GOT3 (cell line): Measurements from ENCODE around the gene CXorf65.

Experiments used
- DNase-seq: peaks from one replicate; lab custom pipeline; 2025; ENCODE audit warnings: mixed read lengths; lab: John Stamatoyannopoulos, UW

CXorf65 gene

DNA sequence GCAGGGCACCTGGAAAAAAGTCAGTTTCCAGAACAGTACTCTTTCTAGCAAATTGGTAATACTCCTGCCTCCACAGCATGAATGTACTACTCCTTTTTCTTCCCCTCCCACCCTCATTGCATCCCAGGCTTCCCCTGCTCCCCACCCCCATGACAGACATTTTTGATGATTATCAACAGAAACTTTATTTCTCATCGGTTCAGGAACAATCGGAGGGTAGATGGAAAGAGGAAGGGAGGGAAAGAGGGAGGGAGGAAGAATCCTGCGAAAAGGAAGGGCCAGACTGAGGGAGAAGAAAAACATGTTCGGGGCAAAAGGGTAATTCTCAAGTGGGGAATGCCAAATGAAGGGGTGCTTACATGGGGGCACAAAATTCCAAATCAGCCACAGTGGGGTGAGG, 705 bp upstream of the CXorf65 start:
- DNase-seq, result no peak

DNA sequence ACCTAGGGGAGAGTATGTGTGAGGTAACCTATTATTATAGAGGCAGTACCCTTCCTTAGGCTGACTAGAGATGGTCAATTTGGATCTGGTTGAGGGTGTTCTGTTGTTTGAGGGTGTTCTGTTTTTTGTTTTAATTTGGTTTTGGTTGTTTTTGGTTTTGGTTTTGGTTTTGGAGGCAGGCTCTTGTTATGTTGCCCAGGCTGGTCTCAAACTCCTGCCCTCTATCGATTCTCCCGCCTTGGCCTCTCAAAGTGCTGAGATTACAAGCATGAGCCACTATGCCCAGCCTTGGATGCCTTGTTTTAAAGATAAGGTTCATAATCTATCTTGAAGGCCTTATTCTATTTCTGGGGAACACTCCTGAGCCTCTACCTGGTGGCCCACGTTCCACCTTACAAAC, 912 bp downstream of the CXorf65 start:
- no peak for DNase-seq

- no peak for DNase-seq
Measured at GRCh38 chrX:71103110-71103983, 3.2 kb downstream of the CXorf65 start.

- DNase-seq, result no peak
Measured at GRCh38 chrX:71102292-71102691, 4.2 kb downstream of the CXorf65 start.

DNA sequence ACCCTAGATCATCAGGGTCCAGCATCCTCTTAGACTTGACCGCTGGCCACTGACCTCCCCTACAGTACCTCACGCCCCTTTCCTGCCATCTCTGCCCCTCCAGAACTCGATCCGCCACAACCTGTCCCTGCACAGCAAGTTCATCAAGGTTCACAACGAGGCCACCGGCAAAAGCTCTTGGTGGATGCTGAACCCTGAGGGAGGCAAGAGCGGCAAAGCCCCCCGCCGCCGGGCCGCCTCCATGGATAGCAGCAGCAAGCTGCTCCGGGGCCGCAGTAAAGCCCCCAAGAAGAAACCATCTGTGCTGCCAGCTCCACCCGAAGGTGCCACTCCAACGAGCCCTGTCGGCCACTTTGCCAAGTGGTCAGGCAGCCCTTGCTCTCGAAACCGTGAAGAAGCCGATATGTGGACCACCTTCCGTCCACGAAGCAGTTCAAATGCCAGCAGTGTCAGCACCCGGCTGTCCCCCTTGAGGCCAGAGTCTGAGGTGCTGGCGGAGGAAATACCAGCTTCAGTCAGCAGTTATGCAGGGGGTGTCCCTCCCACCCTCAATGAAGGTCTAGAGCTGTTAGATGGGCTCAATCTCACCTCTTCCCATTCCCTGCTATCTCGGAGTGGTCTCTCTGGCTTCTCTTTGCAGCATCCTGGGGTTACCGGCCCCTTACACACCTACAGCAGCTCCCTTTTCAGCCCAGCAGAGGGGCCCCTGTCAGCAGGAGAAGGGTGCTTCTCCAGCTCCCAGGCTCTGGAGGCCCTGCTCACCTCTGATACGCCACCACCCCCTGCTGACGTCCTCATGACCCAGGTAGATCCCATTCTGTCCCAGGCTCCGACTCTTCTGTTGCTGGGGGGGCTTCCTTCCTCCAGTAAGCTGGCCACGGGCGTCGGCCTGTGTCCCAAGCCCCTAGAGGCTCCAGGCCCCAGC, 5.7 kb downstream of the CXorf65 start:
- no peak for DNase-seq

GRCh38 chrX:71099736-71100135, 6.8 kb downstream of the CXorf65 start:
- DNase-seq, result no peak

GRCh38 chrX:71098951-71099506, 7.5 kb downstream of the CXorf65 start:
- no peak for DNase-seq

GRCh38 chrX:71098302-71098701, 8.2 kb downstream of the CXorf65 start:
- DNase-seq, result no peak

DNA sequence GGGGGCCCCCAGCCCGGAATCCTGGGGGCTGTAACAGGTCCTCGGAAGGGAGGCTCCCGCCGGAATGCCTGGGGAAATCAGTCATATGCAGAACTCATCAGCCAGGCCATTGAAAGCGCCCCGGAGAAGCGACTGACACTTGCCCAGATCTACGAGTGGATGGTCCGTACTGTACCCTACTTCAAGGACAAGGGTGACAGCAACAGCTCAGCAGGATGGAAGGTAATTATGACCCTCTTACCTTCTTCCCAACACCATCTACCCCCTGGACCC, 9.8 kb downstream of the CXorf65 start:
- no peak for DNase-seq

DNA sequence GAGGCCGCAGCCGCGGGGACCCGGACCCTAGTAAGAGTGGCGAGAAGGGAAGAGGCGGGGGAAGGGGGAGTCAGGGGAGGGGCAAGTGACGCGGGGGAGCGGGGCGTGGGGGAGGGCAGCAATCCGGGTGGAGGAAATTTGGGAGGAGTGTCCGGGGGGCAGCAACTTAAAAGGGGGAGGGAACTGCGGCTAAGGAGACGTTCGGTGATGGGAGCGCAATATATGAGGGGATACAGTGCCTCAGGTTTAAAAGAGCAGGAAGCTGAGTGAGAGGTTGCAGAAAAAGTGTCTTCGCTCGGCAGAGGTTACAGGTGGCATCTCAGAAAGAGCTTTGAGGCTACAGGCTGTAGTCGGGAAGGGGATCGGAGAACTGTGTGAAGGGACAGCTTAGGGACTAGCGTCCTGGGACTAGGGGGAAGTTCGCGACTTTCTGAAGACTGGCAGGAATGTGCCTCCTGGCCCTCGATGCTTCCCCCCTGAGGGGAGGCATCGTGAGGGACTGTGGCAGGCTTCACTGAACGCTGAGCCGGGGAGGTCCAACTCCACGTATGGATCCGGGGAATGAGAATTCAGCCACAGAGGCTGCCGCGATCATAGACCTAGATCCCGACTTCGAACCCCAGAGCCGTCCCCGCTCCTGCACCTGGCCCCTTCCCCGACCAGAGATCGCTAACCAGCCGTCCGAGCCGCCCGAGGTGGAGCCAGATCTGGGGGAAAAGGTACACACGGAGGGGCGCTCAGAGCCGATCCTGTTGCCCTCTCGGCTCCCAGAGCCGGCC, 10.4 kb downstream of the CXorf65 start:
- no peak for DNase-seq

DNA sequence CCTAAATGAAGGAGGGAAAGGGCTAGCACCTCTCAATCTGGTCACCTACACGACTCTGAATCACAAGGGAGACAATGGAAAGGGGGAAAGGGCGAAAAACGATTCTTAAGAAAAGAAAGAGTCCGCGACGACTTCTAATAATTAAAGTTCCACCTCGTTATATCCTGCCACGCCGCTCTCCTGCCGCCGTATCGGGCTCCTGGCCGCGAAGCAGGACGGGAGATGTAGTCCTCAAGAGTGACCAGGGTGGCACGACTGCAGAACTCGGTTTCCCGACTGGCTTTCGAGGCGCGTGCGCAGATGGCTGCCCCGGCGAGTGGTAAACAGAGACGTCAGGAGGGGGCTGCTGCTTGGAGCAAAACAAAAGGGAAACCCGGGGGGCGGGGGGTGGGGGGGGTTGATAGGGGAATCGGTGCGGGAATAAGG, 11.0 kb downstream of the CXorf65 start, which contains the start of gene FOXO4:
Gene FOXO4 (plus strand): TSS at position 297 of the 426 bp plus-strand sequence. CDS start 678 bp downstream, outside the sequence.
- peak; percentile 16 for DNase-seq

- no peak for DNase-seq
Measured at GRCh38 chrX:71095033-71095432, 11.5 kb downstream of the CXorf65 start.

DNA sequence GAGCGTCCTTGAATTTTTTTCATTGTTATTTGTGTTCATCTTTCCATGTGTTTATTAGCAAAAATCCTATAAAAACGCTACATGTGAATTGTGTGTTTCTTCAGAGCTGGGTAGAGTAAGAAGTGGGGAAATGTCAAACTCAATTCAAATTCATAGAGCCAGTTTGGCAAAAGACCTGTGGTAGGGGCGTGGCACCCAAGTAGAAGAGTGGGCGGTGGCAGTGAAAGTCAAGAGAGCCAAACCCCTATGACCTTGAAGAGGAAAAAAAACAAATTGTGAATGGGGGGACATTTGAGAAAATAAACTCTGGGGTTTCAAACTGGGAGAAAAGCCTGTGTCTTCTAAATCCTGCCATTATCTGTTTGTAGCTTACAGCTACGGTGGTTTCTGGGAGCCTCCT, 15.3 kb downstream of the CXorf65 start:
- no peak for DNase-seq

- DNase-seq, result no peak
Measured at GRCh38 chrX:71085900-71086299, 20.6 kb downstream of the CXorf65 start.

DNA sequence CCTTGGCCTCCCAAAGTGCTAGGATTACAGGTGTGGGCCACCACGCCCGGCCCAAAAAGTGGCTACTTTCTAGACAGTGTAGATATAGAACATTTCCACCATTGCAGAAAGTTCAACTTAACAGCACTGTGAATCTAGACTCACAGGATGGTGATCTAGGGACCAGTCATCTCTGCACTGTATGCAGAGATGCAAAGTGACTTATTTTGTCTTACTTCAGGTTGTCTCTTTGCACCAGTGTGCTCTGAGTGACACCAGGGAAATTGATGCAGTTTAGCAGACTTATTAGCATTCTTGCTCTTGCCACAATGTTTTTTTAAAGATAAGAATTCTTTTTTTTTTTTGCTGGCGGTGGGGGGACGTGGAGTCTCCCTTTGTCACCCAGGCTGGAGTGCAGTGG, 23.7 kb downstream of the CXorf65 start:
- DNase-seq, result no peak

GRCh38 chrX:71082124-71082647, 24.4 kb downstream of the CXorf65 start:
- no peak for DNase-seq

DNA sequence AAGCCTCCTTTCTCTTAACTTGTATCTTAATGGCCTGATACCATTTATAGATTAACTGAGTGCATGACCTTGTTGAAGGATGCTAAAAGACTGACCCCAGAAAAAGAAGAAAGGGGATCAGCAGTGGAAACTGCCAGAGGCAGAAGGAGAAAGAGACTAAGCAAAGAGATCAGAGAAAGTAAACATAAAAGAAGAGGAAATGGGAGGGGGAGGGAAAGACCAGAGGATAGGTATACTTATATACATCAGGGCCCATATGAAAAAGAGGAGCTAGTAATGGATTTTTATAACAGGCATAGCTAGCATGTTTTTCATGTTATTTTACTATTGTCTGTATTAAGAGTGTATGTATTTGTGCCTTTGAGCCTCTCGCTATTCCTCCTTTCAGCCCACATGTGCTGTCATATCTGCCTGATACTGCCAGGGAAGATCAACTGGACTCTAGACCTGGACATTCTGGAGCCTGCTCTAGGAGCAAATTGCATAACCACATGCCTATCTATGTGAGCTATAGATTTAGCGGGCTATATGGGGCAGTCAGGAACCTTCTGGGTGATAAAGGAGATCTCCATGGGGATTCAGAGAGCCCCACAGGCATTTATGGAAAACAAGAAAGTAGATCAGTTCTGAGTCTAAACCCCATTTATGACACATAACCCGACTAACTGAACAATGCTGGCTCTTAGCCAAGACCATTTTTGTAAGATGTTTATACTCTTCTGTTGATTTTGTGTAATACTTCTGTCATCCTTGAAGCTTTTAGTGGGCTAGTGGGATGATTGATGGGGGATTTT, 25.0 kb downstream of the CXorf65 start:
- no peak for DNase-seq

DNA sequence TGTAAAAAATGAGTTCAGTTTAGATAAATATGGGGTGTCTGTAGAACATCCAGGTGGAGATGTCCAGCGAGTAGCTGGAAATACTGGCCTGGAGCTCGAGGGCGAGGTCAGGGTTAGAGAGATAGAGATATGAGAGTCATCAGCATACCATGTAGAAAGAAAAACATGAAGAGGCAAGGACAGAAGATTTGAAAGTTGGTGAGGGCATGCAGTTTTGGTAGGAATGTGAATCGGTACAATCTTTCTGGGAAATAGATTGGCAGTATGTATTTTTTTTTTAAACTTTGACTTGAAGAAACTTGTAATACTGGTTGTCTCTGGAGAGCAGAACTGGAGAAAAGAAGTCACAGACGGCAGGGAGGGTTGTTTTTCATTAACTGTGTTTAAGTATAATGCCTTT, 36.0 kb downstream of the CXorf65 start:
- DNase-seq, result no peak

GRCh38 chrX:71068044-71068918, 38.3 kb downstream of the CXorf65 start, which contains the start of gene SNX12:
Gene SNX12 (minus strand): TSS chrX:71068334. CDS start chrX:71068306, 28 bp downstream.
- DNase-seq, result peak; percentile 73

- no peak for DNase-seq
Measured at GRCh38 chrX:71067712-71068043, 38.9 kb downstream of the CXorf65 start.
